Stimulated activated CD8-positive, alpha-beta memory T cell treated with anti-CD3 and anti-CD28 coated beads, Interleukin-12 subunit alpha, Interleukin-12 subunit beta, amount 100 ng/mL, for 4 hours (primary cell): ENCODE results near the gene TTC21A.

Experiments
- DNase-seq: peaks from one replicate; pipeline ENCODE4 v3.0.0-alpha.2; 2020; ENCODE audit warnings: low read depth

The TTC21A gene

DNA sequence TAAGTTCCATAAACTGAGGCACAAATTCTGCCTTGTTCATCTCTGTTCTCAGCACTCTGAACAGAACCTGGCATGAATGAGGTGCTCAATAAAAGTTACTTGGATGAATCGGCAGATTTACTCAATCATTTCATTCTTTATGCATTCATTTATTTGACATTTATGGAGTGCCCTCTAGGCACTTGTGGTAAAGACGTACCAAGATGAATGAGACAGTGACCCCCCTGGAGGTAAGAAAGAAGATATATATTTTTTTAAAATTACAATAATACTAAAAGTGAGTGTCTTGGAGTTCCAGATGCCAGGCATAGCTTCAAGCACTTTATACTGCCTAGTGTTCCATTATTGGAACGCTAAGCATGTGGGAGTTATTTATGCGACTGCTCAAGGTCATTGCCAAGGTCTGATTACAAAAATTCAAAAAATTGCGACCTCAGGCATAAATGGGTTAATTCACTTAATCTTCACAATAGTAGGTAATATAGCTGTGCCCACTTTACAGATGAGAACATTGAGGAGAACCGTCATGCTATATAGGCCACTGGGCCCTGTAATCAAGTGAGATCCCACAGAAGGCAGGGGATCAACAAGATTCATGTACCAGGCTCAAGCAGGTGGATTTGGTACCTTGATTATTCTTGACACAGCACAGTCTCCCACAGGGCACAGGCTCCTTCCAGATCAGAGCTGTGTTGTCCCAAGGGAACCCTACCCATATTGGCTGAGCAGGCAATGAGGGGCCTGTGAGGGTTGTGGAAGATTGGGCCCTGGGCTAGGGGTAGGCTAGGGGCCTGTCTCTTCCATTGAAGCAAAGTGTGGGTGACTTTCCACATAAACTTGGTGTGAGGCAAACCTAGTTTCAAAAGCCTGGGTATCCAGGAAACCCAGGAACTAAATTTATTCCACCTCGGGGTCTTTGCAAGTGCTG is 74.2 kb downstream of the TTC21A start:
- no peak for DNase-seq

DNA sequence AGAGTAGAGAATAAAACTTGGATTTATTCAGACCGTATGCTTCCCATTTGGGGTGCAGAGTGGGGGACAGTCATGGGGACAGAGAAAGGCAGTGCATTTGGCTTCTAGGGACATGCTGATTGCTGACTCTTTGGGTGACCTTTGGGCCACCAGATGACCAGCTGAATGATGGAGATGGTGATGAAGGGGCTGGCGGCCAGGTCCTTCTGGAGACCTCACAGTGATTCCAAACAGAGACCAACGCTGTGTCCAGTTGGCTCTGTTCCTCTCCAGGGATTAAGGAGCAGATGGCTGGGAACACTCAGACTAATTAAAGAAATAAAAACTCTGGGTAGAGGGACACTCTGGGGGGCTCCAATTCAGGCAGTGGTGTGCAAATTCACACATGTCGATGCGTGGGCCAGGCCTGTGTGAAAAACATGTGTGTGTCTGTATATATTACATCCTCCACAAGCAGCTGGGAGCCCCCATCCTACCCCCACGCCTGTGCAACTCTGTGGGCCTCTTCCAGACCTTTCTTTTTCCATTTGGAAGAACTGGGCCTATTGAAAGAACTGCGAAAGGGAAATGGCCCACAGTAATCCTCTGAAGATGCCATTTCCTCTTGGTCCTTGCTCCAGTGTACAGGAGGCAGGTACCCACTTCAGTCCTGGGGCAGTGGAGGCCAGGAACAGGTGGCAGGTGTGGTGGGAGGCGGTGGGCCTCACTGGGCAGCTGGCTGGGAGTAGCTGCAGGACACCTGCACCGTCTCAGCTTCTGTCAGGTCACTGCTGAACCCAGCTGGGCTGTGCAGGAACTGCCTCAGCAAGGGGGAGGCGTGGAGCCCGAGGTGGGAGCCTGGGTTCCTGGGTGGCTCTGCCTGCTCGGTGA is 76.0 kb downstream of the TTC21A start:
- DNase-seq: no peak

DNA sequence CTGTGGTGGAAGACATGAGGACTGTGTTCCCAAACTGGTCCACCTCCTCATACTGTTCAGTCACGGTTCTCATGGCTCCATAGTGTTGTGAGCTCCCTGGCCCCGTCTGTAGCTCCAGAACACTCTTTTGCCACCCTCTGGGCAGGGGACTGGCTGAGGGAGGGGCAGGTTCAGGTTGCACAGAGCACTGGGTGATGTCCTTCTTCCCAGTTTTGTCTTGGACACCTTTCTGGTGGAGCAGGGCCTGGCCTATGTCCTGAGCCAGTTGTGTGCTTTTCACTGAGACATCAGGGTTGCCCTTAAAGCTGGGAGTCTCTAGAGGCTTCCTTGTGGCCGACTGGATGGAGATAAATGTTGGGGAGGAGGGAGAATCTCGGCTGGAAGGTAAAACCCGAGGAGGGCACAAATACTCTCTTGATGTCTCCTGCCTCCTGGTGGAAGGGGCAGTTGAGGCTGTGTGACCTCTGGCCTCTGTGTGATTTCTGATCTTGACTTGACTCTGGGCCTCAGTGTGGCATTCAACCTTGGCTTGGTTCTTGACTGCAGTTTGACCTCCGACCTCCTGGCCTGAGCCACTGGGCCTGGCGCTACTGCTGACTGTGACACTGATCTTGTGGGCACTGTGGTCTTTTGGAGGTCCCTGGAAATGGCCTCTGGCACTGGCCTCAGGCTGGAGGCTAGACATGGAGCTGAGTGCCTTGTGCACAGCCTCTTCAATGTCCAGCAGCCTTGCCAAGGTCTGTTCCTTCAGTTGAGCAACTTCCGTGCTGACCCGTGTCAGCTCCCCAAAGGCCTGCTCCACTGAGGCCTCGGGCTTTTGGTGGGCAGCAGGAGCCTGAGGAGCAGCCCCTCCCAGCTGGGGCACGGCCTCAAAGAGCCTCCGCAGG is 76.8 kb downstream of the TTC21A start:
- no peak for DNase-seq

DNA sequence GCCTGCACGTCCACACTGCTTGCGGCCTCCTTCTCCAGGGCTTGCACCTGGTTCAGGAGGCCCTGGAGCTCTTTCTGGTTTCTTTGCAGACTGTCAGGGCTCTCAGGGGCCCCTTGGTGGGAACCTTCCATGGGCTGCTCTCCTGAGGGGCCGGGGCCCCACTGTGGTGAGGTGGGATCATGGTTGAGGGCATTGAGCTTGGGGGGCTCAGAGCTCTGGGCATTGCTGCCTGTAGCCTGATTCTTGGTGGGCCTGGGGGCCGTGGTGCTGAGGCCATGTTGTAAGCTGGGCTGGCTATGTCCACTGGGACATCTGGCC is 77.4 kb downstream of the TTC21A start:
- no peak for DNase-seq

DNA sequence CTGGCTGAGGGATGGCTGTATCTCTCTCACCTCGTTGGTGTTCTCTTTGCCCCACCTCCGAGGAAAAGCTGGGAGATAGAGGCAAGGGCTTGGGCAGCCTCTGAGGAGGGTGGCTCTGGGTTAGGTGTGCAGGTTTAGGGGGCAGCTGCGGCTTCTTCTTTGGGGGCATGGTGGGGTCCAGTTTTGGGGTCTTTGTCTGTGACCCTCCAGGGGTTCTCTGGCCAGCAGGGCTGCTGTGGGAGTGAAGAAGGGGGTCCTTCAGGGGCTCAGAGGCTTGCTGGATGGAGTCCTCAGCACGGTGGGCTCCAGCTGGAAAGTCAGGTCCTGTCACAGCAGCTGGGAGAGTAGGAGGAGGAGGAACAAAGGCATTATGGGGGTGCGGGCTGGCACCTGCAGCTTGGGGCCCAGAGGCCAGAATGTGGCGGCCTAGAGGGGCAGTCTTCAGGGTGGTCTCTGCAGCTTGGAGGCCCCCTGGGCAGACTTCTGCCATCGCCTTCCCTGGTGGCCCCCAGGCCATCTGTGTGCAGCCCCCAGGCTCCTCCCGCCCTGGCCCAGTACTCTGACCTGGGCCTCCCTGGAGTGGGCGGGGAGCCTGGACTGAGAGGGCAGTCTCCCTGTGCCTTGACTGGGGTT is 78.0 kb downstream of the TTC21A start:
- DNase-seq: no peak

DNA sequence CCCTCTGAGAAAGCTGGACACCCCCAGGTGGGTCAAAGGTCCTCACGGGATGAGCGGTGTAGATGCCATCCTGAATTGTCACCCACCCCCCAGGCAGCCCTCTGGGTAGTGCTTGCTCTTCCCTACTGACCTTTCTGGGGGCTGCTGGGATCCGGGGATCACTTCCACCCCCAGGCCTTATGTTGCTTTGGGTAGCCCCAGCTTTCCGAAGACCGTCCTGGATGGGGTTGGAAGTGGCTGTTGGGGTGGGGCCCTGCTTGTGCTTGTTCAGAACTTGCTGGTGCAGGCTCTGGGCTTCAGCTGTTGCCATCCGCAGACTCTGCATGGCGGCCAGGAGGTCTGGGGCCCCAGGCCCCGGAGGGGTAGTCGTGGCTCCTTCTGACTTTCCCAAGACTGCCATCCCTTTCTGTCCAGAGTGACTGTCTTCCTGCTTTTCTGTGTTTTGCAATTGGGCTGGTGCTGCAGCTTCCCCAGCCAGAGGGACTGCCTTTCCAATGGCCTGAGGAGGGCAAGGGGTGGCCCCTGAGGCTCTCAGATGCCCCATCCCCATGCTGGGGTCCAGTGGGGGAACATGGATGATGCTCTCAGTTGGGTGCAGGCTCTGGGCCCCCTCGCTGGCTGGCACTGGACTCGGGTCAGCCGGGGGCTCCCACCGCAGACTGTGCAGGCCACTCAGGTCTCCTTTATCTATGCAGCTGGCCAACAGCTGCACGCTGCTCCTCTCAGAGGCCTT is 78.6 kb downstream of the TTC21A start:
- no peak for DNase-seq

DNA sequence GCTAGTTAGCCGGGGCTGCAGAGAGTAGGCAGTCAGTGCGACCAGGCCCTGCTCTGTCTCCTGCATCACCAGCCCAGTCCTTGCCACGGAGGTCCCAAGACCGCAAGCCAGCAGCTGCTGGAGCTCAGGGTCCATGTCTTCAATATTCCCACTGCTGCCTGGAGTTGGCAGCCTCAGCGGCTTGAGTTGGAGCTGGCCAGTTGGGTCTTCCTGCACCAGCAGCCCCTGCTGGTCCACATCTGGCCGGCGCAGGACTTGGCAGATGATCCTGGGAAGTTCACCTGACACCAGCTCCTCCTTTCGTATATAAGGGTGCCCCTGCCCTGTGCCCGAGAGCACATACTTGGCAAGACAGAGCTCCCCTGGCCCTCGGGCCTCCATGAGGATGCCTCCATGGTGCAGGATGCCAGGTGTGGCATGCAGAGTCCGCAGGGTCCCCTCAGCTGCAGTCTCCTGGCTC is 79.2 kb downstream of the TTC21A start:
- DNase-seq: no peak

DNA sequence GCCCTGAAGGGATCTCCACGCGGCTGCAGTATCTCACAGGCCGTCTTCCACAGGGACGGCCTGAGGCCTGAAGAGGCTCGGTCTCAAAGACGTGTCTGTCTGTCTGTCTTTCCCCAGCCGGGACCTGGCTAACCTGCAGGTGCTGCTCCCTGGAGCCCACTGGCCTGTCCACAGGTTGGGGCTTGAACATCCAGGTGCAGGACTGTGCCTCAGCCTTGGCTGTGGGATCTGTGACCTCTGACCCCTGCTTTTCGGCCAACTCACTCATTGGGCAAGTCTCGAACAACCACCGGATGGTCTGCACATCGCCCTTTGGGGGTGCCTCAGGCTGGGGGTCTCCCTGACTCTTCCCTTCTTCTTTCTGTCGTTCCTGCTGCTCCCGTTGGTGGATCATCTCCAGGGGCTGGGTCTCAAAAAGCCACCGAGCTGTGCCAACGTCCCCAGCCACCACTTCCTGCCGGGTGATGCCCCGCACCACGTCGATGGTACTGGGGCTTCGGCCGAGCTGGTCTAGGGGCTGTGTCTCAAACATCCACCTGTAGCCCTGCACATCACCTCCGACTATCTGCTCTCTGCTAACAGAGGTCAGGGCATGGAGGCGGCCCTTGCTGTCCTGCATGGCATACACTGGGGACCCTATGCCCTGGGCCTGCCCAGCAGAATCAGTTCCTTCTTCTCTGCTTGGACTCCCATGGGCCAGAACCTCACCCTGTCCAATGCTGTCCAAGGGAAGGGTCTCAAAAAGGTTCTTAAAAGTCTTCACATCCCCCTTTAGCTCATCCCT is 80.1 kb downstream of the TTC21A start:
- DNase-seq: no peak
